NCI-H526 treated with DMSO at 0.1 percent for 48 hours (cell line): ENCODE results near the gene GAPT.
A peak's percentile ranks its signal among the peaks of the same experiment; 100 is the strongest.

Experiments
- DNase-seq: peaks from one replicate; lab custom pipeline; 2025; lab: John Stamatoyannopoulos, UW

The GAPT gene

GRCh38 chr5:58460732-58461286, 30.4 kb upstream of the GAPT start:
- peak; percentile 16 for DNase-seq

GRCh38 chr5:58462154-58462553, 29.1 kb upstream of the GAPT start:
- no peak for DNase-seq

GRCh38 chr5:58462623-58463230, 28.5 kb upstream of the GAPT start:
- DNase-seq = no peak

GRCh38 chr5:58466939-58467338, 24.3 kb upstream of the GAPT start:
- DNase-seq = no peak

- no peak for DNase-seq
These were observed 21.3 kb upstream of the GAPT start for GRCh38 chr5:58469896-58470295.

GRCh38 chr5:58475404-58475803, 15.8 kb upstream of the GAPT start:
- DNase-seq = no peak

GRCh38 chr5:58477760-58478376, 13.4 kb upstream of the GAPT start:
- no peak for DNase-seq

- DNase-seq = no peak
These were observed 10.1 kb upstream of the GAPT start for GRCh38 chr5:58481066-58481676.

GRCh38 chr5:58481828-58482227, 9.4 kb upstream of the GAPT start:
- DNase-seq = no peak

- DNase-seq = no peak
These were observed 8.7 kb upstream of the GAPT start for GRCh38 chr5:58482536-58482935.

GRCh38 chr5:58484505-58484904, 6.7 kb upstream of the GAPT start:
- no peak for DNase-seq

- DNase-seq = no peak
These were observed 4.9 kb upstream of the GAPT start for GRCh38 chr5:58486290-58486689.

GRCh38 chr5:58490402-58491050, 709 bp upstream of the GAPT start:
- no peak for DNase-seq

- no peak for DNase-seq
These were observed 1.9 kb downstream of the GAPT start for GRCh38 chr5:58493141-58493540.

GRCh38 chr5:58496488-58496887, 5.3 kb downstream of the GAPT start:
- no peak for DNase-seq

- DNase-seq = no peak
These were observed 6.2 kb downstream of the GAPT start for GRCh38 chr5:58497386-58497785.

- DNase-seq = no peak
These were observed 6.7 kb downstream of the GAPT start for GRCh38 chr5:58497921-58498320.

- DNase-seq = no peak
These were observed 7.2 kb downstream of the GAPT start for GRCh38 chr5:58498340-58498942.

GRCh38 chr5:58499231-58499630, 8.0 kb downstream of the GAPT start:
- no peak for DNase-seq

GRCh38 chr5:58499941-58500340, 8.7 kb downstream of the GAPT start:
- no peak for DNase-seq

- no peak for DNase-seq
These were observed 10.7 kb downstream of the GAPT start for GRCh38 chr5:58501778-58502417.
